Neural progenitor cell (in vitro differentiated cells): ENCODE results near the gene ACOT12. TPM values are rescaled to one million over a fixed set of nuclear protein-coding genes. Genes with fewer than 3 reads are reported as not detected.

Experiments
- DNase-seq: peaks from one replicate; pipeline ENCODE4 v3.0.0-alpha.2; 2016; ENCODE audit warnings: low spot score
- H2AFZ ChIP-seq: fragments of 200-600 bp; sonication (generic); replicated peaks from 2 replicates; pipeline ENCODE4 v1.6.1; 2016; ENCODE audit warnings: antibody characterized with exemption
- H3F3A ChIP-seq: fragments of 200-600 bp; sonication (generic); 2 replicates; pipeline ENCODE4 v1.6.1; 2016; ENCODE audit warnings: antibody characterized with exemption, low read depth
- H3K27ac ChIP-seq: fragments of 200-600 bp; sonication (generic); 2 replicates; pipeline ENCODE4 v1.5.1; 2016; ENCODE audit warnings: mild to moderate bottlenecking
- H3K27me3 ChIP-seq: fragments of 200-600 bp; sonication (generic); 2 replicates; pipeline ENCODE4 v1.6.1; 2016; ENCODE audit warnings: mild to moderate bottlenecking, moderate library complexity
- H3K36me3 ChIP-seq: fragments of 200-600 bp; sonication (generic); 2 replicates; pipeline ENCODE4 v1.5.1; 2016
- H3K4me1 ChIP-seq: fragments of 200-600 bp; sonication (generic); 2 replicates; pipeline ENCODE4 v1.6.1; 2016; ENCODE audit warnings: mixed run types
- H3K4me2 ChIP-seq: fragments of 200-600 bp; sonication (generic); 2 replicates; pipeline ENCODE4 v1.6.1; 2016
- H3K4me3 ChIP-seq: fragments of 200-600 bp; sonication (generic); 2 replicates; pipeline ENCODE4 v1.5.1; 2016
- H3K79me2 ChIP-seq: fragments of 200-600 bp; sonication (generic); 2 replicates; pipeline ENCODE4 v1.6.1; 2016; ENCODE audit warnings: low read depth
- H3K9ac ChIP-seq: fragments of 200-600 bp; sonication (generic); 2 replicates; pipeline ENCODE4 v1.6.1; 2016
- H3K9me3 ChIP-seq: fragments of 200-600 bp; sonication (generic); 2 replicates; pipeline ENCODE4 v1.5.1; 2016; ENCODE audit warnings: low read depth
- H4K20me1 ChIP-seq: fragments of 200-600 bp; sonication (generic); 2 replicates; pipeline ENCODE4 v1.6.1; 2016; ENCODE audit warnings: low read depth
- H3K27ac Mint-ChIP-seq: 3 replicates; pipeline ENCODE4 v1.8.0; 2021; ENCODE audit warnings: mixed read lengths
- H3K27me3 Mint-ChIP-seq: 2 replicates; pipeline ENCODE4 v1.8.0; 2022; ENCODE audit warnings: low read depth, mild to moderate bottlenecking, inconsistent platforms, moderate library complexity, mixed read lengths; ENCODE audit not compliant: insufficient read depth
- H3K36me3 Mint-ChIP-seq: 3 replicates; pipeline ENCODE4 v1.8.0; 2021; ENCODE audit warnings: mixed read lengths
- H3K4me1 Mint-ChIP-seq: 3 replicates; pipeline ENCODE4 v1.8.0; 2021; ENCODE audit warnings: mixed read lengths
- H3K4me3 Mint-ChIP-seq: 3 replicates; pipeline ENCODE4 v1.8.0; 2021; ENCODE audit warnings: mild to moderate bottlenecking, moderate library complexity, mixed read lengths
- H3K9me3 Mint-ChIP-seq: 3 replicates; pipeline ENCODE4 v1.8.0; 2020; ENCODE audit warnings: mixed read lengths
- EZH2 ChIP-seq: fragments of 200-600 bp; sonication (generic); IDR thresholded peaks from 2 replicates; pipeline ENCODE4 v1.6.1; 2017; ENCODE audit warnings: antibody characterized with exemption, mild to moderate bottlenecking, moderate library complexity
- EZH2phosphoT487 ChIP-seq: fragments of 200-600 bp; sonication (generic); IDR thresholded peaks from 2 replicates; pipeline ENCODE4 v1.6.1; 2017; ENCODE audit warnings: antibody characterized with exemption
- total RNA-seq: library from RNA; depleted of rRNA; stranded (reverse); fragments of >200 nt; gene quantifications from 2 replicates; pipeline ENCODE4 v1.2.3, GENCODE V29; 2015; ENCODE audit warnings: low replicate concordance
- TF ChIP-seq, protein P1 (sequence below): fragments of 200-600 bp; sonication (generic); IDR thresholded peaks from 2 replicates; pipeline ENCODE4 v1.5.1; 2017; ENCODE audit warnings: antibody characterized with exemption, mild to moderate bottlenecking

The ACOT12 gene
- total RNA-seq, 1 donor from 2014 or later, result not detected

DNA sequence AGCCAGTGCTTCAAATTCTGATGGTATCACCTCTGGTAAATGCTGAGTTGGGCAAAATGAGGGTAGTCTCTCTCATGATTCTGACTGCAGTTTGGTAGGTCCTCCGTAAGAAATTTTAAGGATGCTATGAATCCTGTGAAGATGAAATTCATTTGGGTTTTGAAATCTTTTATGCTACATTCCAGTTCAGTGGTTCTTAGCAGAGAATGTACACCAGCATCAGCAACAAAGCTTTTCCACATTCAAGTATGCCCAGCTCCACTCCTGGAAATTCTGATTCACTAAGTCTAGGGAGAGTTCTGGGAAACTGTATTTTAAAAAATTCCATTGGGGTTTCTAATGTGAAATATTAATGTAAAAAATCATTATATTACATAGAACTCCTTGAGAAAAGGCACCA, 33.6 kb upstream of the ACOT12 start:
- peaks cover 4% of the 10 kb centered on the region for H3K9me3 Mint-ChIP-seq
- TF ChIP-seq, protein P1, sequence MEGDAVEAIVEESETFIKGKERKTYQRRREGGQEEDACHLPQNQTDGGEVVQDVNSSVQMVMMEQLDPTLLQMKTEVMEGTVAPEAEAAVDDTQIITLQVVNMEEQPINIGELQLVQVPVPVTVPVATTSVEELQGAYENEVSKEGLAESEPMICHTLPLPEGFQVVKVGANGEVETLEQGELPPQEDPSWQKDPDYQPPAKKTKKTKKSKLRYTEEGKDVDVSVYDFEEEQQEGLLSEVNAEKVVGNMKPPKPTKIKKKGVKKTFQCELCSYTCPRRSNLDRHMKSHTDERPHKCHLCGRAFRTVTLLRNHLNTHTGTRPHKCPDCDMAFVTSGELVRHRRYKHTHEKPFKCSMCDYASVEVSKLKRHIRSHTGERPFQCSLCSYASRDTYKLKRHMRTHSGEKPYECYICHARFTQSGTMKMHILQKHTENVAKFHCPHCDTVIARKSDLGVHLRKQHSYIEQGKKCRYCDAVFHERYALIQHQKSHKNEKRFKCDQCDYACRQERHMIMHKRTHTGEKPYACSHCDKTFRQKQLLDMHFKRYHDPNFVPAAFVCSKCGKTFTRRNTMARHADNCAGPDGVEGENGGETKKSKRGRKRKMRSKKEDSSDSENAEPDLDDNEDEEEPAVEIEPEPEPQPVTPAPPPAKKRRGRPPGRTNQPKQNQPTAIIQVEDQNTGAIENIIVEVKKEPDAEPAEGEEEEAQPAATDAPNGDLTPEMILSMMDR, result no peak
- TF ChIP-seq EZH2, result no peak

DNA sequence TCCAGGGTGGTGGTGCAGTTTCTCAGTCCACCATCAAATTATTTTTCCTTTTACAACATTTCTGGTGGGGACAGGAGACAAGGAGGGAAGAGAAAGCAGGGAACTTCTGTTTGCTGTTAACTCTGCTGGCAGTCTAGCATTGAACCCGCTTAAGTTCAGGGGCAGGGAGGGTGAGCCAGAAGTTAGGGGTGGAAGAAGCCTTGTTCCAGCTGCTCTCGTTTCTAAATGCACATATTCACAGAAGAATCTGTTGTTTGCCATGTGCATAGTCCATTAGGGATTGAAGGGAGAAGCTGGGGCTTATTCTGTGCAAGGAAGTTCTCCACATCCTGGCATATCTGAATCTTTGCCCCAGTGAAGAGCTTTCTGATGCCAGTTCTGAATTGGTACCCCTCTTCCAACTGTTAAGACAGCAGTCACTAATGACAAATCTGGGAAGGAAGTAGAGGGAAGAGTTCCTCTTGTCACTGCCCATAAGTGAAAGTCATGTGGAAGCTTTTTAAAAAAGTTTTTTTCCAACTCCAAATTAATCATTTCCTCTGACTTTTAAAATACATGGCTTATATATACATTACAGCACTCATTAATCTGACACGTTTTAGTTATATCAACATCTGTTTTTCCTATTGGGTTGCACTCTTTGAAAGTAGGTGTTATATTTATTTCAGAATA, 32.6 kb upstream of the ACOT12 start:
- Mint-ChIP-seq H3K27me3 (no peaks in the 10 kb centered on the region), H3K9me3 (no peaks in the 10 kb centered on the region), H3K36me3 (peaks cover 11% of the 10 kb centered on the region), H3K4me3 (no peak overlapping the region), H3K27ac (peak overlapping the region; percentile 92), H3K4me1 (peaks cover 43% of the 10 kb centered on the region)
- Histone ChIP-seq H3K27me3 (no peaks in the 10 kb centered on the region), H3K36me3 (no peaks in the 10 kb centered on the region), H3K27ac (peak overlapping the region; percentile 59), H2AFZ (no peak overlapping the region), H4K20me1 (no peaks in the 10 kb centered on the region), H3K9ac (no peak overlapping the region), H3K4me3 (no peak overlapping the region), H3K4me2 (no peak overlapping the region), H3F3A (peaks cover 12% of the 10 kb centered on the region), H3K9me3 (no peaks in the 10 kb centered on the region), H3K79me2 (no peaks in the 10 kb centered on the region), H3K4me1 (peaks cover 12% of the 10 kb centered on the region)
- no peak for DNase-seq
- TF ChIP-seq, protein P1, result no peak
- TF ChIP-seq EZH2phosphoT487 (no peak), EZH2 (no peak)

More for the DNA sequence above, 33.6 kb upstream of the ACOT12 start:
- peaks cover 12% of the 10 kb centered on the region for H3K4me1 ChIP-seq
- H3K4me3 ChIP-seq, result no peak overlapping the region
- no peak overlapping the region for H3K4me2 ChIP-seq
- H4K20me1 ChIP-seq, result no peaks in the 10 kb centered on the region
- no peaks in the 10 kb centered on the region for H3K9me3 ChIP-seq
- H2AFZ ChIP-seq, result no peak overlapping the region
- no peak overlapping the region for H3K9ac ChIP-seq
- DNase-seq, result no peak
- no peaks in the 10 kb centered on the region for H3K27me3 Mint-ChIP-seq
- H3K27me3 ChIP-seq, result no peaks in the 10 kb centered on the region
- peaks cover 3% of the 10 kb centered on the region for H3K36me3 ChIP-seq
- H3K4me3 Mint-ChIP-seq, result no peak overlapping the region
- peaks cover 12% of the 10 kb centered on the region for H3F3A ChIP-seq
- H3K79me2 ChIP-seq, result no peaks in the 10 kb centered on the region
- no peak overlapping the region for H3K27ac ChIP-seq
- no peak overlapping the region for H3K27ac Mint-ChIP-seq
- peaks cover 14% of the 10 kb centered on the region for H3K36me3 Mint-ChIP-seq
- H3K4me1 Mint-ChIP-seq, result peaks cover 36% of the 10 kb centered on the region

DNA sequence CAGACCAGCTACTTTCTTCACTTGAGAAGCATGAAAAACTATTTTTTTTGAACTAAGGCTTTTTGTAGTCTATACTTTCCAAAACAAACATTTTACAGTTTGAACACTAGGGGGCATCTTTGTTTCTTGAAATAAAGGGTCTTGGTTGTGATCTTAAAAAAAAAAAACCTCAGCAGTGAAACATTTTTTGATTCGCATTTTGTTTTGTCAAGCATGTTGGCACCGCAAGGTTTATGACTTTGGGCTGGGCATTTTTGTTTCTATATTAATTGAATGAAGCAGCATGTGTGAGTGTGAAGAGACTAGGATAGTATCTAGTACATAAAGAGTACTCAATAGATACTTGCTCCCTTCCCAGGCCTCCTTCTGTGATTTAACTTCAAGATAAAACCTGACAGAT, 31.6 kb upstream of the ACOT12 start:
- no peaks in the 10 kb centered on the region for H4K20me1 ChIP-seq
- no peak overlapping the region for H3K4me3 Mint-ChIP-seq
- peaks cover 12% of the 10 kb centered on the region for H3F3A ChIP-seq
- peak; percentile 55 for DNase-seq
- H3K4me1 ChIP-seq, result peaks cover 9% of the 10 kb centered on the region
- peaks cover 7% of the 10 kb centered on the region for H3K36me3 Mint-ChIP-seq
- H3K27me3 ChIP-seq, result no peaks in the 10 kb centered on the region
- peaks cover 41% of the 10 kb centered on the region for H3K4me1 Mint-ChIP-seq
- no peaks in the 10 kb centered on the region for H3K79me2 ChIP-seq
- H3K9me3 Mint-ChIP-seq, result no peaks in the 10 kb centered on the region
- H3K9me3 ChIP-seq, result no peaks in the 10 kb centered on the region
- H3K36me3 ChIP-seq, result no peaks in the 10 kb centered on the region
- H2AFZ ChIP-seq, result no peak overlapping the region
- no peak overlapping the region for H3K4me3 ChIP-seq
- H3K4me2 ChIP-seq, result no peak overlapping the region
- H3K9ac ChIP-seq, result no peak overlapping the region
- TF ChIP-seq EZH2, result no peak
- TF ChIP-seq, protein P1, result peak; percentile 82
- no peak for TF ChIP-seq EZH2phosphoT487
- peak overlapping the region; percentile 59 for H3K27ac ChIP-seq
- no peaks in the 10 kb centered on the region for H3K27me3 Mint-ChIP-seq
- no peak overlapping the region for H3K27ac Mint-ChIP-seq
